Fibroblast of villous mesenchyme (primary cell): ENCODE results near the gene RHNO1. TPM values are rescaled to one million over a fixed set of nuclear protein-coding genes. Genes with fewer than 3 reads are reported as not detected.

ENCODE experiments used
- DNase-seq: peaks from one replicate; pipeline ENCODE4 v3.0.0-alpha.2; 2010; ENCODE audit warnings: low read depth
- H3K4me3 ChIP-seq: 2 replicates; pipeline ENCODE4 v1.5.1; 2011; ENCODE audit warnings: low read depth, mild to moderate bottlenecking, low read length
- total RNA-seq: library from RNA; depleted of rRNA; stranded (reverse); fragments of >200 nt; gene quantifications from 2 replicates; pipeline ENCODE4 v1.2.3, GENCODE V29; 2012
- TF ChIP-seq, protein P1 (sequence below): IDR thresholded peaks from 2 replicates; pipeline ENCODE4 v1.5.1; 2012; ENCODE audit warnings: low read depth, mild to moderate bottlenecking, low read length; ENCODE audit not compliant: insufficient read depth

The RHNO1 gene
- total RNA-seq, 1 donor = 38.0 TPM

DNA sequence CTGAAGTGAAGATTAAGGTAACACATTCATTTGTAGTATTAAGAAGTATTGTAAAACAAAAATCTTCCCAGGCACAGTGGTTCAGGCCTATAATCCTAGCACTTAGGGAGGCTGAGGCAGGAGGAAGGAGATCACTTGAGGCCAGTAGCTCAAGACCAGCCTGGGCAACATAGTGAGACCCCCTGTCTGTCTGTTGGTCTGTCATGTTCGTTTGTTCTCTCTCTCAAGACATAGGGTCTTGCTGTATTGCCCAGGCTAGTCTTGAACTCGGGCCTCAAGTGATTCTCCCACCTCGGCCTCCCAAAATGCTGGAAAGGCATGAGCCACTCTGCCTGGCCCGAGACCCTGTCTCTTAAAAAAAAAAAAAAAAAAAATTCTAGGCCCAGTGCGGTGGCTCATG lies 20.4 kb downstream of the RHNO1 start:
- no peak for DNase-seq
- TF ChIP-seq, protein P1, sequence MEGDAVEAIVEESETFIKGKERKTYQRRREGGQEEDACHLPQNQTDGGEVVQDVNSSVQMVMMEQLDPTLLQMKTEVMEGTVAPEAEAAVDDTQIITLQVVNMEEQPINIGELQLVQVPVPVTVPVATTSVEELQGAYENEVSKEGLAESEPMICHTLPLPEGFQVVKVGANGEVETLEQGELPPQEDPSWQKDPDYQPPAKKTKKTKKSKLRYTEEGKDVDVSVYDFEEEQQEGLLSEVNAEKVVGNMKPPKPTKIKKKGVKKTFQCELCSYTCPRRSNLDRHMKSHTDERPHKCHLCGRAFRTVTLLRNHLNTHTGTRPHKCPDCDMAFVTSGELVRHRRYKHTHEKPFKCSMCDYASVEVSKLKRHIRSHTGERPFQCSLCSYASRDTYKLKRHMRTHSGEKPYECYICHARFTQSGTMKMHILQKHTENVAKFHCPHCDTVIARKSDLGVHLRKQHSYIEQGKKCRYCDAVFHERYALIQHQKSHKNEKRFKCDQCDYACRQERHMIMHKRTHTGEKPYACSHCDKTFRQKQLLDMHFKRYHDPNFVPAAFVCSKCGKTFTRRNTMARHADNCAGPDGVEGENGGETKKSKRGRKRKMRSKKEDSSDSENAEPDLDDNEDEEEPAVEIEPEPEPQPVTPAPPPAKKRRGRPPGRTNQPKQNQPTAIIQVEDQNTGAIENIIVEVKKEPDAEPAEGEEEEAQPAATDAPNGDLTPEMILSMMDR = no peak
- H3K4me3 ChIP-seq = no peak overlapping the region

DNA sequence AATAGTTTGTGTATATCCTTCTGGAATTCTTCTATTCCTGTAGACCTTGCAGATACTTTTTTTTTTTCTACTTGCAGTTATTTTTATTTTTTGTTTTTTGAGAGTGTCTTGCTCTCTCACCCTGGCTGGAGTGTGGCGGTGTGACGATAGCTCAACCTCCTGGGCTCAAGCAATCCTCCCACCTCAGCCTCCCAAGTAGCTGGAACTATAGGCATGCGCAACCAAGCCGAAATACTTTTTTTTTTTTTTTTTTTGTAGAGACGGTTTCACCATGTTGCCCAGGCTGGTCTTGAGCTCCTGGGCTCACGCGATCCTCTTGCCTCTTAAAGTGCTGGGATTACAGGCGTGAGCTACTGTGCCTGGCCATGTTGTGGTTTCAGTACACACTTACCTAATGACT lies 23.6 kb downstream of the RHNO1 start:
- no peak for DNase-seq
- H3K4me3 ChIP-seq = no peak overlapping the region

DNA sequence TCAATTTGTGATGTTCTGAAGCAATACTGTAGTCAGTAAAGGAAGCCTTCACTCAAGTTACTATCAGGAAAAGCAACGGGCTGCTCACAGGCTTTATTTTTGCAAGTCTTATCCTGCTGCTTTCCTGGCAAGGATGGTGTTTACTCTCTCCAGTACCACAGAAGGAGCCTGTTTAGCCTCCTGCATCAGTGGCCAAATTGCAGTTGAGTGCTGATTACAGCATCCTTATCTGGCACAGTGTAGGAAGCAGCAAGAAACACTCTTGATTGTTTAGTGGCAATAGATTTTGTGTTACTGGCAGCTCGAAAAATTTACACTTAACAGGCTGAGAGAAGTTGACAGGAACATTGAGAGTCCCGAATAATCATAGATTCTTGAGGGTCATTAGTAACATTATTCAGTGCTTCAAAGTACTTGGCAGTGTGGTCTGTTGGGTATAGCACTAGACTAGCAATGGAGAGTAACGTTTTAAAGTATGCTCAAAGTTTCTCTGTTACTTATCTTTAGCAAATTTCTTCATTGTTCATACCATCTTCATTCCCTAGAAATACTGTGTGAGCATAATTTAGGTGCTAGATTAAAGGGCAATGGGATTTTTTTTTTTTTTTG lies 25.4 kb downstream of the RHNO1 start:
- peak; percentile 66 for DNase-seq
- H3K4me3 ChIP-seq = no peak overlapping the region
- TF ChIP-seq, protein P1 = no peak

More for the DNA sequence above, 23.6 kb downstream of the RHNO1 start:
- TF ChIP-seq, protein P1 = no peak

DNA sequence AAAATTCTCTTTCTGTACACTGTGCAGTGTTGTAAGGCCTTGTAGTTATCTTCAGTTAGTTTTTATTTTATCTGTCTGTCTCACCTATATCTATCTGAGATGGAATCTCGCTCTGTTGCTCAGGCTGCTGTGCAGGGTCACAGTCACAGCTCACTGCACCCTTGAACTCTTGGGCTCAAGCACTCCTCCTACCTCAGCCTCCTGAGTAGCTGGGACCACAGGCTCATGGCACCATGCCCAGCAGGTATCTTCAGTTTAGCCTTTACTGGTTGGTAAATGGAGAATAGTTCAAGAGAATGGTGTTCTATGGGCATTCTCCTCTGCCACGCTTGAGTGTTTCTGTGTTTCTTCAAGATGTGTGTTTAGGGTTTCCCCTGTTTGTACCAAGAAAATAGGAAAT lies 27.2 kb downstream of the RHNO1 start:
- TF ChIP-seq, protein P1 = no peak
- DNase-seq = no peak
- no peak overlapping the region for H3K4me3 ChIP-seq

DNA sequence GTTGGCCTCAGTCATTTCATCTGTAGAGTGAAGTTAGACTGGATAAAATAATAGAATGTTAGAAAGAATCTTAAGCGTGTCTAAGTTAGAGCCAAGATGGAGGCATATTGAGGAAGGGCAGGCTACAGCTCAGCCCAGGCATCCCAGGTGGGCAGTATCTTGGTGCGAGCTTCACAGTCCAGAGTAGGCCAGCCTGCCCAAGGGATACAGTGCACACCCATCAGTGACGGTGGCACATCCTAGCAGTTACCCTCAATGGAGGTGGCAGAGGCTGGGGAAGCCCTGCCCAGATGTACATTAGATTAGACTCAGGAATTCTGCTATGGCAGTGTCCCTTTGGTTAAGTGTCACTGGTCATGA lies 35.2 kb downstream of the RHNO1 start:
- DNase-seq = no peak
- TF ChIP-seq, protein P1 = no peak
- no peak overlapping the region for H3K4me3 ChIP-seq

DNA sequence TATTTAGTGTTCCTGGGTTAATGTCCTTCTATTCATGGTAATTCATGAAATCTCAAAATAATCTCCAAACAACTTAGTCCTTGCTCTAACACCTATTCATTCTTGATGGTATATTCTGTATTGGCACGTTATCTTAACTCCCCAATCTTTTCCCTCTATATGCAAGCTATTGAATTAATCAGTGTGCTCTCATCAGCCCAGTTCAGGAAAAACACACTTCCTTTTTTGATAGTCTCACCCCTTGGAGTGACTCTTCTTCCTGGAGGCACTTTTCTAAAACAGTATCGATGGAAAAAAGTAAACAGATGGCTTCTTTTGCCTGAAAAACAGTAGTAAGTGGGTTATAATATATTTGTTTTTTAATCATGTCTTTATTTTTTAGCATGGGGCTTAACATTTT lies 42.2 kb downstream of the RHNO1 start:
- no peak overlapping the region for H3K4me3 ChIP-seq
- no peak for DNase-seq
- TF ChIP-seq, protein P1 = no peak

DNA sequence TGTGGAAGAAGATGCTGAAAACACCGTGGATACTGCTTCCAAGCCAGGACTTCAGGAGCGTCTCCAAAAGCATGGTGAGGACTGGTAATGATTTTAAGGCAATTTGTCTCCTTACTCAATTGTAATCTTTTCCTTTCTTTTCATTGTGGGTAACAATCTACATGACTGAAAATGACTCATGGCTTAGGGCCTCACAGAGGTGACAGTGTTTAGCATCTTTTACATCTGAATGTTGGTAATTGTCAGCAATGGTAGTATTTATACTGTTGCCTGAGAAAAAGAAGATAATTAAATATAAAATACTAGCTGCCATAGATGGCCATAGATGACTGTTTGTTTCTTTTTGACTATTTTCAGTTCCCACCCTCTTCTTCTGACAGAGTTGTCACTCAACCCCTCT lies 45.3 kb downstream of the RHNO1 start:
- H3K4me3 ChIP-seq = no peak overlapping the region
- TF ChIP-seq, protein P1 = no peak
- DNase-seq = peak; percentile 4
